ENCODE results near the gene ZNF223. TPM values are rescaled to one million over a fixed set of nuclear protein-coding genes. Genes with fewer than 3 reads are reported as not detected.
A peak's percentile ranks its signal among the peaks of the same experiment; 100 is the strongest.

The ZNF223 gene
- 3.9 TPM for polyA plus RNA-seq (2013, experiment 1 of 2)
- polyA plus RNA-seq (2013, experiment 2 of 2) = 3.7 TPM

- no peak within 1 kb of the TSS for H2BK5ac ChIP-seq (ENCODE audit: low read length)
- DNase-seq = peak; percentile 97
- no peak within 1 kb of the TSS for H3K27ac ChIP-seq (ENCODE audit: low read depth, low read length)
Measured at GRCh38 chr19:44051650-44052402, at the start of gene ZNF223. ZNF223 (plus strand) TSS chr19:44052036; CDS start chr19:44055177, 3,141 bp downstream.

GRCh38 chr19:44002212-44002565, 49.6 kb upstream of the ZNF223 start:
- Histone ChIP-seq H3K56ac (ENCODE audit: low read length) (peak overlapping the region; percentile 95), H3K27ac (ENCODE audit: low read depth, low read length) (no peak overlapping the region), H3K4me3 (ENCODE audit: low read length) (peak overlapping the region; percentile 69), H3K23ac (ENCODE audit: low read length) (no peak overlapping the region), H3K4ac (ENCODE audit: low read depth, low read length) (no peak overlapping the region), H3K79me1 (ENCODE audit: low read length) (no peaks in the 10 kb centered on the region), H3K4me2 (ENCODE audit: low read length) (peak overlapping the region; percentile 92), H3K4me1 (ENCODE audit: control insufficient read depth, low read depth, low read length) (no peaks in the 10 kb centered on the region), H2AK5ac (ENCODE audit: low read length) (no peak overlapping the region), H4K8ac (ENCODE audit: low read depth, low read length) (no peak overlapping the region), H3K18ac (ENCODE audit: low read length) (no peak overlapping the region), H3K36me3 (ENCODE audit: control insufficient read depth, insufficient read depth, low read length) (no peaks in the 10 kb centered on the region), H2BK15ac (replicated peaks; ENCODE audit: low read depth) (no peak overlapping the region), H2BK120ac (ENCODE audit: low read depth, low read length) (no peak overlapping the region), H3K27me3 (ENCODE audit: insufficient read depth, low read length, poor library complexity) (no peaks in the 10 kb centered on the region), H4K5ac (ENCODE audit: low read length) (no peak overlapping the region), H3K9ac (ENCODE audit: low read length) (peak overlapping the region; percentile 82), H2BK5ac (ENCODE audit: low read length) (no peak overlapping the region), H3K79me2 (ENCODE audit: control insufficient read depth, insufficient read depth, low read length) (no peaks in the 10 kb centered on the region)
- no peak for DNase-seq
- no CpG with 5 or more reads among the region's 8 CpGs for WGBS (ENCODE audit: extremely low coverage, insufficient coverage, low lambda C conversion rate)

More at GRCh38 chr19:44051650-44052402, at the start of gene ZNF223:
- peak within 1 kb of the TSS; percentile 82 for H3K4ac ChIP-seq (ENCODE audit: low read depth, low read length)
- H3K23ac ChIP-seq (ENCODE audit: low read length) = no peak within 1 kb of the TSS
- no peak within 1 kb of the TSS for H2BK15ac ChIP-seq (replicated peaks; ENCODE audit: low read depth)
- H3K79me2 ChIP-seq (ENCODE audit: control insufficient read depth, insufficient read depth, low read length) = no peaks in the 10 kb centered on the region
- peak within 1 kb of the TSS; percentile 78 for H4K8ac ChIP-seq (ENCODE audit: low read depth, low read length)
- peaks cover 2% of the 10 kb centered on the region for H3K79me1 ChIP-seq (ENCODE audit: low read length)
- H2AK5ac ChIP-seq (ENCODE audit: low read length) = no peak within 1 kb of the TSS
- H3K4me2 ChIP-seq (ENCODE audit: low read length) = peak within 1 kb of the TSS; percentile 96
- H3K18ac ChIP-seq (ENCODE audit: low read length) = peak within 1 kb of the TSS; percentile 78
- WGBS (ENCODE audit: extremely low coverage, insufficient coverage, low lambda C conversion rate) = no CpG with 5 or more reads among the region's 38 CpGs
- no peaks in the 10 kb centered on the region for H3K4me1 ChIP-seq (ENCODE audit: control insufficient read depth, low read depth, low read length)
- no peaks in the 10 kb centered on the region for H3K36me3 ChIP-seq (ENCODE audit: control insufficient read depth, insufficient read depth, low read length)
- H3K27me3 ChIP-seq (ENCODE audit: insufficient read depth, low read length, poor library complexity) = no peaks in the 10 kb centered on the region
- no peak within 1 kb of the TSS for H4K5ac ChIP-seq (ENCODE audit: low read length)
- H3K9ac ChIP-seq (ENCODE audit: low read length) = peak within 1 kb of the TSS; percentile 88
- H2BK120ac ChIP-seq (ENCODE audit: low read depth, low read length) = no peak within 1 kb of the TSS
- H3K56ac ChIP-seq (ENCODE audit: low read length) = peak within 1 kb of the TSS; percentile 96
- H3K4me3 ChIP-seq (ENCODE audit: low read length) = peak within 1 kb of the TSS; percentile 98

GRCh38 chr19:44002566-44003460, 49.0 kb upstream of the ZNF223 start, which contains the start of gene ZNF230:
ZNF230 (plus strand) TSS chr19:44002957; CDS start chr19:44007079, 4,122 bp downstream.
- no peaks in the 10 kb centered on the region for H3K27me3 ChIP-seq (ENCODE audit: insufficient read depth, low read length, poor library complexity)
- no peaks in the 10 kb centered on the region for H3K4me1 ChIP-seq (ENCODE audit: control insufficient read depth, low read depth, low read length)
- no CpG with 5 or more reads among the region's 48 CpGs for WGBS (ENCODE audit: extremely low coverage, insufficient coverage, low lambda C conversion rate)
- H3K23ac ChIP-seq (ENCODE audit: low read length) = no peak within 1 kb of the TSS
- peak within 1 kb of the TSS; percentile 78 for H3K18ac ChIP-seq (ENCODE audit: low read length)
- no peak within 1 kb of the TSS for H3K4ac ChIP-seq (ENCODE audit: low read depth, low read length)
- H2BK5ac ChIP-seq (ENCODE audit: low read length) = no peak within 1 kb of the TSS
- H3K9ac ChIP-seq (ENCODE audit: low read length) = peak within 1 kb of the TSS; percentile 82
- peak within 1 kb of the TSS; percentile 95 for H3K56ac ChIP-seq (ENCODE audit: low read length)
- no peaks in the 10 kb centered on the region for H3K79me1 ChIP-seq (ENCODE audit: low read length)
- H2BK120ac ChIP-seq (ENCODE audit: low read depth, low read length) = no peak within 1 kb of the TSS
- H2BK15ac ChIP-seq (replicated peaks; ENCODE audit: low read depth) = no peak within 1 kb of the TSS
- peak; percentile 98 for DNase-seq
- no peak within 1 kb of the TSS for H4K5ac ChIP-seq (ENCODE audit: low read length)
- peak within 1 kb of the TSS; percentile 82 for H3K4me3 ChIP-seq (ENCODE audit: low read length)
- H2AK5ac ChIP-seq (ENCODE audit: low read length) = no peak within 1 kb of the TSS
- H3K79me2 ChIP-seq (ENCODE audit: control insufficient read depth, insufficient read depth, low read length) = no peaks in the 10 kb centered on the region
- H3K4me2 ChIP-seq (ENCODE audit: low read length) = peak within 1 kb of the TSS; percentile 97
- no peak within 1 kb of the TSS for H4K8ac ChIP-seq (ENCODE audit: low read depth, low read length)
- H3K36me3 ChIP-seq (ENCODE audit: control insufficient read depth, insufficient read depth, low read length) = no peaks in the 10 kb centered on the region
- H3K27ac ChIP-seq (ENCODE audit: low read depth, low read length) = no peak within 1 kb of the TSS

- H3K79me2 ChIP-seq (ENCODE audit: control insufficient read depth, insufficient read depth, low read length) = no peaks in the 10 kb centered on the region
- WGBS (ENCODE audit: extremely low coverage, insufficient coverage, low lambda C conversion rate) = no CpG with 5 or more reads among the region's 15 CpGs
- H3K23ac ChIP-seq (ENCODE audit: low read length) = no peak overlapping the region
- DNase-seq = no peak
- no peak overlapping the region for H2AK5ac ChIP-seq (ENCODE audit: low read length)
- no peak overlapping the region for H2BK15ac ChIP-seq (replicated peaks; ENCODE audit: low read depth)
- no peaks in the 10 kb centered on the region for H3K36me3 ChIP-seq (ENCODE audit: control insufficient read depth, insufficient read depth, low read length)
- no peak overlapping the region for H4K5ac ChIP-seq (ENCODE audit: low read length)
- no peak overlapping the region for H2BK5ac ChIP-seq (ENCODE audit: low read length)
- peak overlapping the region; percentile 80 for H3K9ac ChIP-seq (ENCODE audit: low read length)
- H3K27me3 ChIP-seq (ENCODE audit: insufficient read depth, low read length, poor library complexity) = no peaks in the 10 kb centered on the region
- H3K79me1 ChIP-seq (ENCODE audit: low read length) = no peaks in the 10 kb centered on the region
- H3K4me2 ChIP-seq (ENCODE audit: low read length) = peak overlapping the region; percentile 97
- peak overlapping the region; percentile 82 for H3K4me3 ChIP-seq (ENCODE audit: low read length)
- no peak overlapping the region for H3K27ac ChIP-seq (ENCODE audit: low read depth, low read length)
- H3K4me1 ChIP-seq (ENCODE audit: control insufficient read depth, low read depth, low read length) = no peaks in the 10 kb centered on the region
- no peak overlapping the region for H3K4ac ChIP-seq (ENCODE audit: low read depth, low read length)
- H4K8ac ChIP-seq (ENCODE audit: low read depth, low read length) = no peak overlapping the region
- no peak overlapping the region for H2BK120ac ChIP-seq (ENCODE audit: low read depth, low read length)
- peak overlapping the region; percentile 86 for H3K56ac ChIP-seq (ENCODE audit: low read length)
- no peak overlapping the region for H3K18ac ChIP-seq (ENCODE audit: low read length)
Measured at GRCh38 chr19:44003461-44004009, 48.3 kb upstream of the ZNF223 start.

- no peak for DNase-seq
- no peak overlapping the region for H3K4ac ChIP-seq (ENCODE audit: low read depth, low read length)
- no peak overlapping the region for H3K4me3 ChIP-seq (ENCODE audit: low read length)
- no peaks in the 10 kb centered on the region for H3K79me2 ChIP-seq (ENCODE audit: control insufficient read depth, insufficient read depth, low read length)
- H3K4me1 ChIP-seq (ENCODE audit: control insufficient read depth, low read depth, low read length) = no peaks in the 10 kb centered on the region
- no peak overlapping the region for H3K56ac ChIP-seq (ENCODE audit: low read length)
- peaks cover 8% of the 10 kb centered on the region for H3K36me3 ChIP-seq (ENCODE audit: control insufficient read depth, insufficient read depth, low read length)
- WGBS (ENCODE audit: extremely low coverage, insufficient coverage, low lambda C conversion rate) = no CpG with 5 or more reads among the region's 1 CpG
- no peak overlapping the region for H2AK5ac ChIP-seq (ENCODE audit: low read length)
- no peak overlapping the region for H2BK5ac ChIP-seq (ENCODE audit: low read length)
- H3K27ac ChIP-seq (ENCODE audit: low read depth, low read length) = no peak overlapping the region
- no peak overlapping the region for H3K9ac ChIP-seq (ENCODE audit: low read length)
- H3K18ac ChIP-seq (ENCODE audit: low read length) = no peak overlapping the region
- H3K79me1 ChIP-seq (ENCODE audit: low read length) = no peaks in the 10 kb centered on the region
- no peak overlapping the region for H3K4me2 ChIP-seq (ENCODE audit: low read length)
- H4K5ac ChIP-seq (ENCODE audit: low read length) = no peak overlapping the region
- no peak overlapping the region for H4K8ac ChIP-seq (ENCODE audit: low read depth, low read length)
- no peak overlapping the region for H2BK15ac ChIP-seq (replicated peaks; ENCODE audit: low read depth)
- no peak overlapping the region for H2BK120ac ChIP-seq (ENCODE audit: low read depth, low read length)
- no peak overlapping the region for H3K23ac ChIP-seq (ENCODE audit: low read length)
- no peaks in the 10 kb centered on the region for H3K27me3 ChIP-seq (ENCODE audit: insufficient read depth, low read length, poor library complexity)
Measured at GRCh38 chr19:44005973-44006372, 45.9 kb upstream of the ZNF223 start.
